Measurements from ENCODE around the gene OR7C1.
"Not testable (repeated sequence)": the region's sequence is repeated elsewhere in the genome, so short reads cannot be mapped to it uniquely, and the experiment has no call there.

OR7C1 gene

GRCh38 chr19:14782626-14783409 is 52.2 kb downstream of the OR7C1 start:
- Histone ChIP-seq H3K79me2 (ENCODE audit: insufficient read depth, low read length) (no peaks in the 10 kb centered on the region), H3K4me3 (ENCODE audit: low read depth, low read length, poor library complexity, severe bottlenecking) (no peak overlapping the region), H4K20me1 (ENCODE audit: insufficient read depth, low read length) (no peaks in the 10 kb centered on the region), H3K9me3 (ENCODE audit: low read length) (no peaks in the 10 kb centered on the region), H3K9me2 (ENCODE audit: low read depth, low read length) (no peaks in the 10 kb centered on the region), H2AFZ (ENCODE audit: low read length) (no peak overlapping the region), H3K4me1 (ENCODE audit: insufficient read depth, low read length, severe bottlenecking) (no peaks in the 10 kb centered on the region), H3K27ac (ENCODE audit: low read depth, low read length, poor library complexity, severe bottlenecking) (no peak overlapping the region), H3K27me3 (ENCODE audit: insufficient read depth, low read length) (no peaks in the 10 kb centered on the region), H3K4me2 (ENCODE audit: low read length) (no peak overlapping the region), H3K9ac (ENCODE audit: low read length) (no peak overlapping the region), H3F3A (ENCODE audit: insufficient read depth, low read length) (no peaks in the 10 kb centered on the region), H3K36me3 (ENCODE audit: insufficient read depth, low read length) (no peaks in the 10 kb centered on the region)
- TF ChIP-seq EZH2 (IDR thresholded peaks at IDR 0.05; ENCODE audit: borderline replicate concordance, low read length) = no peak
- TF ChIP-seq CTCF (IDR thresholded peaks at IDR 0.05; ENCODE audit: low read length) = no peak

GRCh38 chr19:14781713-14782536 is 53.1 kb downstream of the OR7C1 start:
- H3K9ac ChIP-seq (ENCODE audit: low read length); H3K4me3 ChIP-seq (ENCODE audit: low read depth, low read length, poor library complexity, severe bottlenecking); H3K27me3 ChIP-seq (ENCODE audit: insufficient read depth, low read length); H3K4me1 ChIP-seq (ENCODE audit: insufficient read depth, low read length, severe bottlenecking); H3K9me2 ChIP-seq (ENCODE audit: low read depth, low read length); H4K20me1 ChIP-seq (ENCODE audit: insufficient read depth, low read length); H3F3A ChIP-seq (ENCODE audit: insufficient read depth, low read length); H3K36me3 ChIP-seq (ENCODE audit: insufficient read depth, low read length); H3K27ac ChIP-seq (ENCODE audit: low read depth, low read length, poor library complexity, severe bottlenecking); H3K9me3 ChIP-seq (ENCODE audit: low read length); H2AFZ ChIP-seq (ENCODE audit: low read length); H3K4me2 ChIP-seq (ENCODE audit: low read length); H3K79me2 ChIP-seq (ENCODE audit: insufficient read depth, low read length): not testable (repeated sequence)

- not testable (repeated sequence) for H3K4me2 ChIP-seq (ENCODE audit: low read length); H3K36me3 ChIP-seq (ENCODE audit: insufficient read depth, low read length); H3K27ac ChIP-seq (ENCODE audit: low read depth, low read length, poor library complexity, severe bottlenecking); H3F3A ChIP-seq (ENCODE audit: insufficient read depth, low read length); H3K79me2 ChIP-seq (ENCODE audit: insufficient read depth, low read length); H3K27me3 ChIP-seq (ENCODE audit: insufficient read depth, low read length); H3K9ac ChIP-seq (ENCODE audit: low read length); H3K9me2 ChIP-seq (ENCODE audit: low read depth, low read length); H3K4me1 ChIP-seq (ENCODE audit: insufficient read depth, low read length, severe bottlenecking); H2AFZ ChIP-seq (ENCODE audit: low read length); H3K4me3 ChIP-seq (ENCODE audit: low read depth, low read length, poor library complexity, severe bottlenecking); H3K9me3 ChIP-seq (ENCODE audit: low read length); H4K20me1 ChIP-seq (ENCODE audit: insufficient read depth, low read length)
Observed at GRCh38 chr19:14780622-14781225, 54.3 kb downstream of the OR7C1 start.

- Histone ChIP-seq H3K27ac (ENCODE audit: low read depth, low read length, poor library complexity, severe bottlenecking) (no peak overlapping the region), H3K9me2 (ENCODE audit: low read depth, low read length) (no peaks in the 10 kb centered on the region), H3K9me3 (ENCODE audit: low read length) (no peaks in the 10 kb centered on the region), H3F3A (ENCODE audit: insufficient read depth, low read length) (no peaks in the 10 kb centered on the region), H3K79me2 (ENCODE audit: insufficient read depth, low read length) (no peaks in the 10 kb centered on the region), H3K36me3 (ENCODE audit: insufficient read depth, low read length) (no peaks in the 10 kb centered on the region), H3K27me3 (ENCODE audit: insufficient read depth, low read length) (no peaks in the 10 kb centered on the region), H3K4me3 (ENCODE audit: low read depth, low read length, poor library complexity, severe bottlenecking) (no peak overlapping the region), H2AFZ (ENCODE audit: low read length) (no peak overlapping the region), H3K4me1 (ENCODE audit: insufficient read depth, low read length, severe bottlenecking) (no peaks in the 10 kb centered on the region), H4K20me1 (ENCODE audit: insufficient read depth, low read length) (no peaks in the 10 kb centered on the region), H3K4me2 (ENCODE audit: low read length) (no peak overlapping the region), H3K9ac (ENCODE audit: low read length) (no peak overlapping the region)
- TF ChIP-seq EZH2 (IDR thresholded peaks at IDR 0.05; ENCODE audit: borderline replicate concordance, low read length) (no peak), CTCF (IDR thresholded peaks at IDR 0.05; ENCODE audit: low read length) (no peak)
Observed at GRCh38 chr19:14779151-14779550, 55.8 kb downstream of the OR7C1 start.

- H2AFZ ChIP-seq (ENCODE audit: low read length); H3K27ac ChIP-seq (ENCODE audit: low read depth, low read length, poor library complexity, severe bottlenecking); H3K27me3 ChIP-seq (ENCODE audit: insufficient read depth, low read length); H3K4me1 ChIP-seq (ENCODE audit: insufficient read depth, low read length, severe bottlenecking); H3K9me2 ChIP-seq (ENCODE audit: low read depth, low read length); H3K9ac ChIP-seq (ENCODE audit: low read length); H3K79me2 ChIP-seq (ENCODE audit: insufficient read depth, low read length); H3F3A ChIP-seq (ENCODE audit: insufficient read depth, low read length); H4K20me1 ChIP-seq (ENCODE audit: insufficient read depth, low read length); H3K4me2 ChIP-seq (ENCODE audit: low read length); H3K4me3 ChIP-seq (ENCODE audit: low read depth, low read length, poor library complexity, severe bottlenecking); H3K9me3 ChIP-seq (ENCODE audit: low read length); H3K36me3 ChIP-seq (ENCODE audit: insufficient read depth, low read length): not testable (repeated sequence)
Observed at GRCh38 chr19:14778110-14778845, 56.7 kb downstream of the OR7C1 start, which contains the start of gene ADGRE2. TSS of gene ADGRE2 (minus strand) at chr19:14778560. CDS start at chr19:14776756, 1,804 bp downstream.

Data from OCI-LY1 (cell line).